Measurements from ENCODE around the gene HEXD. TPM values are rescaled to one million over a fixed set of nuclear protein-coding genes. Genes with fewer than 3 reads are reported as not detected.
A peak's percentile ranks its signal among the peaks of the same experiment; 100 is the strongest.
"Not testable (repeated sequence)": the region's sequence is repeated elsewhere in the genome, so short reads cannot be mapped to it uniquely, and the experiment has no call there.

The HEXD gene
- total RNA-seq, 1 experiment from 2014 or later = 8.7 TPM

DNA sequence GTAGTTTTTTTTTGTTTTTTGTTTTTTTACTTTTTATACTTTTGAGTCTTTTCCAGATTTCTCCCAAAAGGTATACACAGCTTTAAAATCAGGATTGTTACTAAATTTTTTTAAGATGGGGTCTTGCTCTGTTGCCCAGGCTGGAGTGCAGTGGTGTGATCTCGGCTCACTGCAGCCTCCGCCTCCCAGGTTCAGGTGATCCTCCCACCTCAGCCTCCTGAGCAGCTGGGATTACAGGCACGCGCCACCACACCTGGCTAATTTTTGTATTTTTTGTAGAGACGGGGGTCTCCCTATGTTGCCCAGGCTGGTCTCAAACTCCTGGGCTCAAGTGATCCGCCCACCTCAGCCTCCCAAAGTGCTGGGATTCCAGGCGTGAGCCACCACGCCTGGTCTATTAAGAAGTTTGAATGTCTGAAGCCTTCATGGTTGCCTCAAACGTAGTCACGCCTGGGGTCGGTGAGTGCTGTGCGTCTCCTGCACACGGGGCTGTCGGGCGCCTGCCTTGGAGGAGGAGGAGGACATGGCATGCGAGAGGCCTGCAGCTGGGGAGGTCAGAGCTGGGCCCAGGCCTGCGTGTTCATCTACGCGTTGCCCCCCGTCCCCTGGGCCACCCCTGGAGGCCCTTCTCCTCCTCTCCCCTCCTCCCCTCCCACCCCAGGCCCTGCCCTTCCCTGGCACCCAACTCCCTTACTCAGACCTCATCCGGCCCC lies 35.8 kb upstream of the HEXD start:
- DNase-seq (ENCODE audit: low spot score) = not testable (repeated sequence)

- no peak for DNase-seq (ENCODE audit: low spot score)
Observed at GRCh38 chr17:82382933-82383255, 35.3 kb upstream of the HEXD start.

- DNase-seq (ENCODE audit: low spot score) = no peak
Observed at GRCh38 chr17:82383411-82383810, 34.7 kb upstream of the HEXD start.

- DNase-seq (ENCODE audit: low spot score) = no peak
Observed at GRCh38 chr17:82384051-82384729, 34.0 kb upstream of the HEXD start.

GRCh38 chr17:82384730-82385481 lies 33.2 kb upstream of the HEXD start:
- DNase-seq (ENCODE audit: low spot score) = peak; percentile 54

DNA sequence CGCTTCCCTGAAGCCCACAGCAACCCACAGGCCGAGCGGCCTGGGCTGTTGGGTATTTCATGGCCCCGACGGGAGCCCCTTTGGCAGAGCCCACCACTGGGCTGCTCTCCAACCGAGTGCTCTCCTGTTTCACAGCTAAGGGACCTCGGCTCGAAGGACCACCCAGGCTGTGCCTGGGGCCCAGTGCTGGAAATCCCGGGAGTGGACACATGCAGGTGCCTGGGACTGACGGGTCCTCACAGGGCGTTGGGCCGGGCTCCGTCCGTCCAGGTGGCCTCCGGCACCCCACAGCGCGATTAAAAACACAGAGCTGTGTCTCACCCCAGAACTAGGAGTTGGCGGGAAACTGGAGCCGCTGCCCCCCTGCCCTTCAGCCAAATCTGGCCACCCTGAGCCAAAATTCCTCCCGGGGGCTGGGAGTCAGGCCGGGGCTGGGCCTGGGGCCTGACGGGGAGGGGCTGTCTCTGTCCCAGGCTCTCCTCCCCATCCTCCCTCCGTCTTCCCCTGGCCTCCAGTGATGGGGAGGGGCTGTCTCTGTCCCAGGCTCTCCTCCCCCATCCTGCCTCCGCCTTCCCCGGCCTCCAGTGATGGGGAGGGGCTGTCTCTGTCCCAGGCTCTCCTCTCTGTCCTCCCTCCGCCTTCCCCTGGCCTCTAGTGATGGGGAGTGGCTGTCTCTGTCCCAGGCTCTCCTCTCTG lies 32.4 kb upstream of the HEXD start:
- no peak for DNase-seq (ENCODE audit: low spot score)

- DNase-seq (ENCODE audit: low spot score) = no peak
Observed at GRCh38 chr17:82386255-82386831, 31.8 kb upstream of the HEXD start.

DNA sequence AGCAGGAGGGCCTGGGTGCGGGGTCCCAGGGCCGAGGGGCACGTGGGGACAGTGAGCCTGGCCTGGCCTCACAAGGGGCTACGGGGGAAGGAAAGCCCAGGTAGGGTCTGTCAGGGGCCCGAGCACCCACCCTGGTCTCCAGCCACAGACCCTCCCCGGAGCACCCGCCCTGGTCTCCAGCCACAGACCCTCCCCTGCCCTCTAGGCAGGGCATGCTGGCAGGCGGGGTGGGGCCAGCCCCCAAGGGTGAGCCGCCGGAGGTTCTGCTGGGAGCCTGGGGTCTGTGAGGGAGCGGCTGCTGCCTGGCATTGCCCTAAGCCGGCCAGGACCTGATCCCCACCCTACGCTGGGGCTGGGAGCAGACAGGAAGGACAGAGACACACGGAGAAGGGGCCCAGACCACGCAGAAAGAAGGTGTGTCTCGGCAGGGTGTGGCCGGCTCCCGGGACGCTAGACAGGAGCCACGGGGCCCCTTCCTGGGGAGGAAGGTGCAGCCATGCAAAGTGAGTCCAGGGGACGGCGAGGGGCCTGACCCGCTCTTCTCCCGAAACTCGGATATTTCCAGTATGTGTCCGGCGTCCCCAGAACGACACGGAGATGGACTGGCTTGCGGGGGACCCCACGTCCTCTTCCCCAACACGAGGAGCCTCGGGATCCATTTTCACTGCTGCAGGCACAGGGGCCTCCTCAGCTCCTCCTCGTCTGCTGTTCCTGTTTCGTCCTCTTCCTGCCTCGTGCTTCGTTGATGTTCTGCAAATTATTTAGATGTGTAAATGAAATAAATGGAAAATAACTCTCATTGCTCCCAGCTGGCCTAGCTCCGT lies 31.1 kb upstream of the HEXD start:
- no peak for DNase-seq (ENCODE audit: low spot score)

DNA sequence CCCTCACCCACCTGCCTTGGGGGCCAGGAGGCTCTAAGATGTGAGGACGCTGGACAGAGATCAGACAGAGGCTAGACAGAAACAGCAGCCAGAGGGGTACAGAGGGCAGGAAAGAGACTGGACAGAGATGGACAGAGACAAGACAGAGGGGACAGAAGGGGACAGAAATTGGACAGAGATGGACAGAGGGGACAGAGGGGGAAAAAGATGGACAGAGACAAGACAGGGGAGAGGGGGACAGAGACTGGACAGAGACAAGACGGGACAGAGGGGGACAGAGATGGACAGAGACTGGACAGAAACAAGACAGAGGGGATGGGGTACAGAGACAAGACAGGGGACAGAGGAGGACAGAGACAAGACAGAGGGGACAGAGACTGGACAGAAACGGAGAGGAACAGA lies 30.4 kb upstream of the HEXD start:
- no peak for DNase-seq (ENCODE audit: low spot score)

GRCh38 chr17:82388223-82388921 lies 29.8 kb upstream of the HEXD start:
- peak; percentile 56 for DNase-seq (ENCODE audit: low spot score)

DNA sequence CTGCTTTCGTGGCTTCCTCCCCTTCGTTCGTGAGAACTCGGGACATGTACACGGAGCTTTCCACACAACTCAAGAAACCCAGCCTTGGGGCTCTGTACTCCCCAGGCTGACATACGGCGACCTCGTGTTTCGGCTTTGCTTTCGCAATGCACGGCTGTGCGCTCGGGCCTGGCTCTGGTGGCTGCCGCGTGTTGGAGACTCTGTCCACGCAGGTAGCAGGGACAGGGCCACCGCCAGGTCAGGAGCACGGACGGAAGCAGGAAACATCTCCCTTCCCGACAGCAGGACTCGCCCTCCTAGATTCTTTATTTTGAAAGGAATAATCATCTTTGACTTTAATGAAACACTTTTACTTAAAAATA lies 29.2 kb upstream of the HEXD start:
- DNase-seq (ENCODE audit: low spot score) = no peak

- no peak for DNase-seq (ENCODE audit: low spot score)
Observed at GRCh38 chr17:82389379-82389778, 28.8 kb upstream of the HEXD start.

DNA sequence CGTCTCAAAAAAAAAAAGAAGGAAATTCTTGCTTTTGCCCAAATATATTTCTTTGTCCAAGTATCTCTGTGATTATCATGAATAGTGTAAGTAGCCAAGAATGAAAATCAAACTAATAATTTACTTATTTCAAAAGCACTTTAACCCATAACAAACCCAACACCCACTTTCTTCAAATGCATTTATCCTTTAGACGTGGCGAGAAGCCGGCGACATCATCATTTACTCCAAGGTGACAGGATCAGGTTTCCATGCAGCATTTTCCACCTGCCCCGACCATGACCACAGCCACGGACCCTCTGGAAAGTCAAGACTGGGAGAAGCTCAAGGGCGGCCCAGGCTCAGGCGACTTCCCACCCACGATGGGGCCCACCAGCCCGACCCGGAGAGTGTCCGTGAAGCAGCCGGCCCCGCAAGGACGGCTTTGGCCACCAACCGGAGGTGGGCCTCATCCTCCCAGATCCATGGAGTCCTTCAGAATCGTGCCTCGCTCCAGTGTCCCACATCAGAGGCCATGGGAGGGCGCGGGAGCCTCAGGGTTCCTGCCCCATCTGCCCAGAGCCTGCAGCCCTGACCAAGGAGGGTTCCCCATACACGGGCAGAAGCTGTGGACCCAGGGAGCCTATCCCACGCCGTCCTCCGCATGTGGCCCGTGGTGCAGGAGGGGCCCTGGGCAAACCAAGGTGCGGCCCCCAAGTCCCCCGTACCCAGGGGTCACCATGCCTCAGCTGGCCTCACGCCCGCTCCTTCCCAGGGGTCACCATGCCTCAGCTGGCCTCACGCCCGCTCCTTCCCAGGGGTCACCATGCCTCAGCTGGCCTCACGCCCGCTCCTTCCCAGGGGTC lies 27.9 kb upstream of the HEXD start:
- no peak for DNase-seq (ENCODE audit: low spot score)

GRCh38 chr17:82390860-82391435 lies 27.2 kb upstream of the HEXD start:
- no peak for DNase-seq (ENCODE audit: low spot score)

DNA sequence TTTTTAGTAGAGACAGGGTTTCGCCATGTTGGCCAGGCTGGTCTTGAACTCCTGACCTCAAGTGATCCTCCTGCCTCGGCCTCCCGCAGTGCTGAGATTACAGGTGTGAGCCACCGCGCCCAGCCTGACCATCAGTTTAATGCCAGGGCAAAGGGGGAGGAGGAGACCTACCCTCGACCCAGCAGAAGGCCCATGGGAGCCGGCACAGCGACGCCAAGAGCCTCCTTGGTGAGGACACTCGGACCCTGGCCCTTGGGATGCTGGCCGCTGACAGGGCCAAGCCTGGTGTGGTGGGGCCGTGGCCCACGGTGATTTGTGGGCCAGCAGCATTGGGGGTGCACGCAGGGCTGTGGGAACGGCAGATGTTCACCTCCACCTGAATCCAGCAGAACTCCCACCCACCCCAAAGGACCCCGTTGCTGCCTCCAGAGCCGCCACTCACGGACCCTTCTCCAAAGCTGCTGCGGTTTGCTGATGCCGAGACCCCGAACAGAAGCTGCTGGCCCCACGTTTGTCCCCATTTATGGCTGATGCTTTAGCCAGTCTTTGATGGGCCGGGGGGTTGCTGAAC lies 26.6 kb upstream of the HEXD start:
- no peak for DNase-seq (ENCODE audit: low spot score)

DNA sequence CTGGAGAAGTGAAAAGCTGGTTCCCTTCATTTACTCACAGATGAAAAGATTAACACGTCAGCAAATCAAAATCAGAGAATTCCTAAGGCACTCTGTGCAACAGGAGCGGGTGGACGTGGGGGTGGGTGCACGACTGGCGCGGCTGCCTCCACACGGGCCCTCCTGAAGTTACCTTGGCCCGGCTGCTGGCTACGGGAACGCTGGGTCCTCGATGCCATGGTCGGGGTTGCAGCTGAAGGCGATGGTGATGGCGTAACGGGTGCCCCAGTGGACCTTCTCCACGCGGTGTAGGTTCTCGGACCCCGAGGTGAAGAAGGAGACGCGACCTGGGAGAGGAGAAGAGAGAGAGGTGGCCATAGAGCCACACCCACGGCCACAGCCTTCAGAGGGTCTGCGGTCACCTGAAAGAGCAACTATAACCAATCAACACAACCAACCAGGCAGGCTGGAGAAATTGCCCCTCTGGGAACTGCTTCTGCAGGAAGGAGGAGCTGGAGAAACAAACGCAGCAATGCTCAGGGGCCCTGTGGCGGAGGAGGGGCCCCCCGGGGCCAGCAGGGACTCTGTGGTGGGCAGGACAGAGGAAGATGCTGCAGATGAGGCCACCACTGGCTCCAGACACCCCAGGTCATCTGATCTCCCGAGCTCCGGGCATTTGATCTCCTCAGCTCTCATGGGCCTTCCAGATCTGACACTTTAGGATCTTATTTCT lies 25.8 kb upstream of the HEXD start:
- no peak for DNase-seq (ENCODE audit: low spot score)

- DNase-seq (ENCODE audit: low spot score) = no peak
Observed at GRCh38 chr17:82392941-82393340, 25.2 kb upstream of the HEXD start.

DNA sequence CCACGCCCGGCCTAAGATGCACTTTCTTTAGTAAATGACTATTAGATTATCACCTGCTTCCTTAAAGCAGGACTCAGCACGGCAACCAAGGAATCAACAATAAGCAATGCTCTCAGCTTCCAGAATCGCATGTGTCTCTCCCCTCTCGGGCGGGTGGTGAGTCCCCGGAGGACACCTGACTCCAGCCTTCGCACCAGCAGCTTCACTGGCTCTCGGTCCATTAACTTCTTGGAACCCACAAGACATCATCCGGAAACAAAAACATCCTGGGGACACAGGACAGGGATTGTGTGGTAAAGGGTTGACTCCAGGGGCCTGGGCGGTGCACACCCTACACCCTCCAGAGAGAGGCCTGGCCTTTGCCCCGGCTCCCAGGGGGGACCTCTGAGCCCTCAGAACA lies 23.9 kb upstream of the HEXD start:
- DNase-seq (ENCODE audit: low spot score) = no peak
